ENCODE data around the gene EML1. TPM values are rescaled to one million over a fixed set of nuclear protein-coding genes. Genes with fewer than 3 reads are reported as not detected.

Gene EML1
- total RNA-seq, 1 donor from 2014 or later = 57.2 TPM

DNA sequence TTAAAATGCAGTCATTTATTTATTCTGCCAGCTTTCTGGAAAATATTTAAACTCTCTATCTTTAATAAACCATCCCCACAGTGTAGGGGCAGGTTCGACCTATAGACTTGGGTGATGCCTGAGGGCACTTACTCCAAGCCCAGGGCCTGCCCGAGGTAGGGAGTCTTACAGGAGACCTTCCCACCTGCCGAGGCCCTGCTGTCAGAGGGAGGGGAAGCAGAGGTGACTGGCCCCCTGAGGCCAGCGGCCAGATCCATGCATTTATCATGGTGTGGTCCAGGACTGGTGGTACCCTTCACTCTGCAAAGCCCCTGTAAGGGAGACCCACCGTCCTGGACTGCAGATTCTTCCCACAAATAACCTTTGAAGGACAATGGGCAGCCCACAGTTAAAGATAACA, 7.6 kb downstream of the EML1 start:
- H3K27ac ChIP-seq = no peak overlapping the region

GRCh38 chr14:99802301-99803105, 9.3 kb downstream of the EML1 start:
- peak overlapping the region; percentile 12 for H3K27ac Mint-ChIP-seq
- Histone ChIP-seq H4K20me1 (ENCODE audit: low read depth) (peaks cover 59% of the 10 kb centered on the region), H2AFZ (replicated peaks) (no peak overlapping the region)

More for the DNA sequence above, 7.6 kb downstream of the EML1 start:
- Mint-ChIP-seq H3K4me1 (peaks cover 35% of the 10 kb centered on the region), H3K36me3 (peaks cover 17% of the 10 kb centered on the region), H3K27ac (no peak overlapping the region), H3K4me3 (no peak overlapping the region), H3K9me3 (peaks cover 7% of the 10 kb centered on the region), H3K27me3 (ENCODE audit: insufficient read depth, low read depth) (no peaks in the 10 kb centered on the region)
- Histone ChIP-seq H3K4me3 (no peak overlapping the region), H4K20me1 (ENCODE audit: low read depth) (peaks cover 48% of the 10 kb centered on the region), H3K79me2 (ENCODE audit: low read depth) (peaks cover 98% of the 10 kb centered on the region), H3K4me2 (no peak overlapping the region), H2AFZ (replicated peaks) (no peak overlapping the region), H3K27me3 (no peaks in the 10 kb centered on the region), H3K9ac (no peak overlapping the region), H3F3A (ENCODE audit: low read depth) (peaks cover 2% of the 10 kb centered on the region), H3K9me3 (ENCODE audit: low read depth) (no peaks in the 10 kb centered on the region), H3K36me3 (no peaks in the 10 kb centered on the region), H3K4me1 (peaks cover 40% of the 10 kb centered on the region)
- no peak for DNase-seq (ENCODE audit: low spot score)
- TF ChIP-seq EZH2 (IDR thresholded peaks at IDR 0.05) (no peak), EZH2phosphoT487 (IDR thresholded peaks at IDR 0.05) (no peak)
- TF ChIP-seq, protein P1, sequence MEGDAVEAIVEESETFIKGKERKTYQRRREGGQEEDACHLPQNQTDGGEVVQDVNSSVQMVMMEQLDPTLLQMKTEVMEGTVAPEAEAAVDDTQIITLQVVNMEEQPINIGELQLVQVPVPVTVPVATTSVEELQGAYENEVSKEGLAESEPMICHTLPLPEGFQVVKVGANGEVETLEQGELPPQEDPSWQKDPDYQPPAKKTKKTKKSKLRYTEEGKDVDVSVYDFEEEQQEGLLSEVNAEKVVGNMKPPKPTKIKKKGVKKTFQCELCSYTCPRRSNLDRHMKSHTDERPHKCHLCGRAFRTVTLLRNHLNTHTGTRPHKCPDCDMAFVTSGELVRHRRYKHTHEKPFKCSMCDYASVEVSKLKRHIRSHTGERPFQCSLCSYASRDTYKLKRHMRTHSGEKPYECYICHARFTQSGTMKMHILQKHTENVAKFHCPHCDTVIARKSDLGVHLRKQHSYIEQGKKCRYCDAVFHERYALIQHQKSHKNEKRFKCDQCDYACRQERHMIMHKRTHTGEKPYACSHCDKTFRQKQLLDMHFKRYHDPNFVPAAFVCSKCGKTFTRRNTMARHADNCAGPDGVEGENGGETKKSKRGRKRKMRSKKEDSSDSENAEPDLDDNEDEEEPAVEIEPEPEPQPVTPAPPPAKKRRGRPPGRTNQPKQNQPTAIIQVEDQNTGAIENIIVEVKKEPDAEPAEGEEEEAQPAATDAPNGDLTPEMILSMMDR (IDR thresholded peaks at IDR 0.05) = no peak

DNA sequence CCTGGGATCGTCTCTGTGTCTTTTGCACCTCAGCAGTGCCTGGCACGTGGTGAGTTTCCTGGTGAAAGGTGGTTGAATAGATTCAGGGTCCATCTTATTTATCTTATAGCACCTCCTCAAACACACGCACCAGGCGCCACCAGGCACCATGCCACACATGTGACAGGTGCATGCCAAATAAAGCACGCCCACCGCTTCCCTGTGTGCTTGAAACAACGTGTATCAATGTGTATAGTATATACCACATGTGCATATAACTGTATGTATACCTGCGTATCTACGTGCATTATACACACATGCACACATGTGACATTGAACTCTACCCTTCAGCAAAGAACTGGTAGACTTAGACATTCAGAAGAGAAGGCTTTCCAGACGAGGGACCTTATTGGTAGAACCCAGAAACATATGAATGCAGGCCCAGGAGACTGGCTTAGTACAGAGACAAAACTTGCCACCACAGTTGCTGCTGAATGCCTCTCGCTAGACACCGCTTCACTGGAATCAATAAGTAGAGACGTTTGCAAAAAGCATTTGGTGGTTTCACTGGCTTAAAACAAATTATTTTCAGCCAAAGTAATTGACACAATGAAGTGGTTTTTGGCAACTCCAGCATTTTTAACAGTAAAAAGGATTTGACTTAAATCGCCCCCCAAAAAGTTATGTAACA, 10.0 kb downstream of the EML1 start:
- H3K27ac Mint-ChIP-seq = no peak overlapping the region
- H3K27me3 ChIP-seq = no peaks in the 10 kb centered on the region
- peaks cover 32% of the 10 kb centered on the region for H3K4me1 ChIP-seq
- H3K9me3 ChIP-seq (ENCODE audit: low read depth) = no peaks in the 10 kb centered on the region
- H3K4me3 ChIP-seq = no peak overlapping the region
- H3K79me2 ChIP-seq (ENCODE audit: low read depth) = peaks cover 98% of the 10 kb centered on the region
- no peaks in the 10 kb centered on the region for H3F3A ChIP-seq (ENCODE audit: low read depth)
- no peaks in the 10 kb centered on the region for H3K36me3 ChIP-seq
- no peak overlapping the region for H3K4me3 Mint-ChIP-seq
- TF ChIP-seq, protein P1 (IDR thresholded peaks at IDR 0.05) = no peak
- no peak for TF ChIP-seq EZH2phosphoT487 (IDR thresholded peaks at IDR 0.05)
- TF ChIP-seq EZH2 (IDR thresholded peaks at IDR 0.05) = no peak
- H3K36me3 Mint-ChIP-seq = peaks cover 5% of the 10 kb centered on the region
- peaks cover 59% of the 10 kb centered on the region for H4K20me1 ChIP-seq (ENCODE audit: low read depth)
- H3K4me1 Mint-ChIP-seq = peaks cover 50% of the 10 kb centered on the region
- no peaks in the 10 kb centered on the region for H3K9me3 Mint-ChIP-seq
- H3K27ac ChIP-seq = peak overlapping the region; percentile 7
- H3K27me3 Mint-ChIP-seq (ENCODE audit: insufficient read depth, low read depth) = peaks cover 4% of the 10 kb centered on the region
- no peak overlapping the region for H2AFZ ChIP-seq (replicated peaks)
- peak overlapping the region; percentile 28 for H3K4me2 ChIP-seq
- no peak overlapping the region for H3K9ac ChIP-seq
- no peak for DNase-seq (ENCODE audit: low spot score)

More at GRCh38 chr14:99802301-99803105, 9.3 kb downstream of the EML1 start:
- Histone ChIP-seq H3K4me2 (no peak overlapping the region), H3K9ac (no peak overlapping the region), H3K4me1 (peaks cover 39% of the 10 kb centered on the region), H3K9me3 (ENCODE audit: low read depth) (no peaks in the 10 kb centered on the region), H3K4me3 (no peak overlapping the region), H3K27ac (no peak overlapping the region), H3K79me2 (ENCODE audit: low read depth) (peaks cover 98% of the 10 kb centered on the region), H3F3A (ENCODE audit: low read depth) (peaks cover 1% of the 10 kb centered on the region), H3K36me3 (no peaks in the 10 kb centered on the region), H3K27me3 (no peaks in the 10 kb centered on the region)
- no peak for DNase-seq (ENCODE audit: low spot score)
- Mint-ChIP-seq H3K4me3 (no peak overlapping the region), H3K4me1 (peaks cover 44% of the 10 kb centered on the region), H3K36me3 (peaks cover 9% of the 10 kb centered on the region), H3K9me3 (no peaks in the 10 kb centered on the region), H3K27me3 (ENCODE audit: insufficient read depth, low read depth) (peaks cover 4% of the 10 kb centered on the region)
- TF ChIP-seq EZH2phosphoT487 (IDR thresholded peaks at IDR 0.05) = no peak
- TF ChIP-seq EZH2 (IDR thresholded peaks at IDR 0.05) = no peak
- TF ChIP-seq, protein P1 (IDR thresholded peaks at IDR 0.05) = no peak

All from neural progenitor cell (in vitro differentiated cells).